Heart right ventricle (tissue), 16 donors: Measurements from ENCODE around the gene SYTL1. TPM values are rescaled to one million over a fixed set of nuclear protein-coding genes. Genes with fewer than 3 reads are reported as not detected.

Experiments
- ATAC-seq, 8 donors: fragments of 200-7000 bp; cut with Tn5 transposase; one replicate each; pipeline ENCODE4 v1.9.1; 2020; ENCODE audit warnings: mild to moderate bottlenecking in 8 of 8, moderate library complexity in 8 of 8, moderate number of reproducible peaks in 1 of 8
- DNase-seq, 2 donors: peaks; one replicate each; pipeline ENCODE4 v3.0.0-alpha.2; 2020
- H3K27ac ChIP-seq, 10 donors: fragments of 200-600 bp; sonication (generic) in 2 of 10; one replicate each; pipeline versions ENCODE4 v1.5.0 to v1.8.0; 2020 to 2022; ENCODE audit warnings: mild to moderate bottlenecking in 3 of 10
- H3K27me3 ChIP-seq, 7 donors: fragments of 200-600 bp; one replicate each; pipeline ENCODE4 v1.8.0; 2021 to 2022; ENCODE audit warnings: mild to moderate bottlenecking in 2 of 7
- H3K36me3 ChIP-seq, 9 donors: fragments of 200-600 bp; sonication (generic) in 1 of 9; one replicate each; pipeline versions ENCODE4 v1.5.0 to v1.8.0; 2020 to 2022; ENCODE audit warnings: mild to moderate bottlenecking in 2 of 9
- H3K4me1 ChIP-seq, 9 donors: fragments of 200-600 bp; sonication (generic) in 1 of 9; one replicate each; pipeline versions ENCODE4 v1.5.0 to v1.8.0; 2020 to 2022; ENCODE audit warnings: mild to moderate bottlenecking in 4 of 9
- H3K4me3 ChIP-seq, 10 donors: fragments of 200-600 bp; sonication (generic) in 2 of 10; one replicate each; pipeline versions ENCODE4 v1.5.0 to v1.8.0; 2020 to 2022; ENCODE audit warnings: mild to moderate bottlenecking in 7 of 10, moderate library complexity in 2 of 10
- H3K9me3 ChIP-seq, 11 donors: fragments of 200-600 bp in 10 of 11; sonication (generic) in 2 of 11; one replicate each; pipeline versions ENCODE4 v1.5.0 to v1.8.0; 2013 to 2022; ENCODE audit warnings: mild to moderate bottlenecking in 2 of 11, control low read depth in 1 of 11, moderate library complexity in 1 of 11
- WGBS, 2 donors: extraction: QIAGEN DNeasy Blood & Tissue Kit; methylation state at CpG; one replicate each; pipeline ENCODE4 v1.1.7; 2013; ENCODE audit warnings: inconsistent platforms in 1 of 2; 5-methylcytosine and 5-hydroxymethylcytosine counted together
- intact Hi-C, 10 donors: fragments of 100-400 bp; cut with DNase I; formaldehyde crosslinking; loops; one replicate each; pipeline versions ENCODE4 v1.11.1 to v1.14.2; 2022
- polyA plus RNA-seq, 2 donors: library from polyadenylated mRNA; stranded (reverse); fragments of 200-250 nt; gene quantifications; one replicate each; pipeline ENCODE4 v1.2.3, GENCODE V29; 2013
- total RNA-seq, 10 donors: library from RNA; stranded (reverse); fragmentation: NEBNext Ultra II Directional in 3 of 10; extraction: Animal tissue kit (Norgen Biotek cat#: 25700) in 3 of 10; gene quantifications; one replicate each; pipeline versions ENCODE4 v1.2.1 to v1.2.4, GENCODE V29; 2021 to 2023
- TF ChIP-seq, protein P1 (sequence below), 9 donors: fragments of 200-600 bp; sonication (generic) in 2 of 9; IDR thresholded peaks; one replicate each; pipeline versions ENCODE4 v1.5.0 to v1.8.0; 2021 to 2022; ENCODE audit warnings: antibody characterized with exemption in 9 of 9, mild to moderate bottlenecking in 5 of 9, moderate library complexity in 1 of 9
- donor health status: Arrhythmogenic right ventricular cardiomyopathy.
- donor health status: ischemic (EF 13 %, LVEDD 7.1; RV severe dilation, severe dysfunction).
- donor health status: healthy with polysubstance abuse.
- donor health status: DM: no; HTN: yes; CAD: no.
- donor health status: DM: no; HTN: no; CAD: no.
- donor health status: ischemic (EF 25% LVEDD 6.9; RV normal size, moderate dysfunction).
- donor health status: ischemic (EF 25% LVEDD 5.7; RV mildly dilated, moderate dysfunction).
- donor health status: healthy.
- donor health status: DM: yes; HTN: yes; CAD: no.
- donor health status: Ischemic cardiomyopathy.
- donor health status: ischemic (EF 35%, LVEDD 5.7; RV mildly dilated, moderate dysfunction).
- donor health status: nonischemic (EF 11% LVEDD 7.7; RV severe dilation, severe dysfunction).
- donor health status: DM: yes; HTN: yes; CAD: no.
- donor health status: PGD.
- donor health status: ischemic (EF 29% LVEDD 5.4; RV normal size, mild dysfunction).
- donor health status: nonischemic (EF 23%, LVEDD 6.1; RV moderate dilation, normal function).

Gene SYTL1
- total and polyA plus RNA-seq, 12 donors = 0.30 to 4.3 (median 0.68) TPM

DNA sequence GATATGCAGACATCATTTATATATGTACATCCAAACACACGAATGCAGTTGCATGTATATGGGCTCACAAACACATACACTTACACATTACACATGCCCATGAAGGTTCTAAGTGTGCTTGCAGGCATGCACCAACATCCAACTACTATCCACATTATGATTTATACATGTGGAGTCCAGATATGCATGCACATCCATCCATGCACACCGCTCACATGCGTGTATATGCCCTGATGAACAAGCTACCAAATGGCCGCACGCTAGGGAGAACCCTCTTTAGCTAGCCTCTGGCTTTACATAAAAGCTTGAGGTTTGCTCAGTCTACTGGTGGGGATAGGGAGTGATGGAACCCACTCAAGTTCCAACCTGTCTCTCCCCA is 59.1 kb downstream of the SYTL1 start:
- H3K27ac ChIP-seq = peak overlapping the region in 2 of 10 donors; percentile 90 to 91
- peaks cover 37 to 100% (median 84%) of the 10 kb centered on the region in 9 donors for H3K4me1 ChIP-seq
- no peak for DNase-seq
- TF ChIP-seq, protein P1, sequence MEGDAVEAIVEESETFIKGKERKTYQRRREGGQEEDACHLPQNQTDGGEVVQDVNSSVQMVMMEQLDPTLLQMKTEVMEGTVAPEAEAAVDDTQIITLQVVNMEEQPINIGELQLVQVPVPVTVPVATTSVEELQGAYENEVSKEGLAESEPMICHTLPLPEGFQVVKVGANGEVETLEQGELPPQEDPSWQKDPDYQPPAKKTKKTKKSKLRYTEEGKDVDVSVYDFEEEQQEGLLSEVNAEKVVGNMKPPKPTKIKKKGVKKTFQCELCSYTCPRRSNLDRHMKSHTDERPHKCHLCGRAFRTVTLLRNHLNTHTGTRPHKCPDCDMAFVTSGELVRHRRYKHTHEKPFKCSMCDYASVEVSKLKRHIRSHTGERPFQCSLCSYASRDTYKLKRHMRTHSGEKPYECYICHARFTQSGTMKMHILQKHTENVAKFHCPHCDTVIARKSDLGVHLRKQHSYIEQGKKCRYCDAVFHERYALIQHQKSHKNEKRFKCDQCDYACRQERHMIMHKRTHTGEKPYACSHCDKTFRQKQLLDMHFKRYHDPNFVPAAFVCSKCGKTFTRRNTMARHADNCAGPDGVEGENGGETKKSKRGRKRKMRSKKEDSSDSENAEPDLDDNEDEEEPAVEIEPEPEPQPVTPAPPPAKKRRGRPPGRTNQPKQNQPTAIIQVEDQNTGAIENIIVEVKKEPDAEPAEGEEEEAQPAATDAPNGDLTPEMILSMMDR (IDR thresholded peaks at IDR 0.05) = no peak
- H3K4me3 ChIP-seq = no peak overlapping the region
- peaks cover 0 to 8% (median 0%) of the 10 kb centered on the region in 9 donors for H3K36me3 ChIP-seq
- no peak for ATAC-seq
- H3K9me3 ChIP-seq = no peaks in the 10 kb centered on the region
- WGBS, 2 donors = 90 to 92% methylated on average over 5 of the region's 5 CpGs
- no peaks in the 10 kb centered on the region for H3K27me3 ChIP-seq
- intact Hi-C loops = loop anchor here in 8 of 10 donors (5.0 to 10.0 kb wide), 3 partner anchors 206 to 264 kb away; no protein-coding TSS in a partner anchor

DNA sequence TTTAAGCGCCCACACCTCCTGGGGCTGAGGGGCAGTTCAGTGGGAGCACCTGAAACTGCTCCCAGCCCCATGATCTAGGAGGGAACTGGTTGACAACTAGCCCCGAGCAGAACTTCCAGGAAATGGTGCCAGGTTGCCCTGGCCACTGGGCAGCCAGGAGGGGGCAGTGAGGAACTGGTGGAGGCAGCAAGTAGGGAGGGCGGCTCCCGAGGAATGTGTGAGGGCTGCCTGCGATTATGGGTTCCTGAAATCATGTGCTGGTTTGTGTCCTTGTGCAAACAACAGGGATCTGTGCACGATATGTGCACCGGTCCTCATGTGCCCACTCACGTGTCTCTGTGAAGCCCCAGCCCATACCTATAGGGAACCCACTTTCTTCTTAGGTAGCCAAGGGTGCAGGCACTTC is 60.5 kb downstream of the SYTL1 start:
- DNase-seq (peak; percentile 73 to 79), ATAC-seq (peak; percentile 24 to 53 (median 41))
- TF ChIP-seq, protein P1 (IDR thresholded peaks at IDR 0.05) = peak; percentile 25 to 68 (median 58)
- intact Hi-C loops = loop anchor here in 9 of 10 donors (2.0 to 10.0 kb wide), 4 partner anchors 202 to 262 kb away; partner anchors contain the start of gene AHDC1 (in 1 of the 9)
- Histone ChIP-seq H3K27ac (peak overlapping the region; percentile 68 to 91 (median 82)), H3K4me1 (peaks cover 41 to 100% (median 86%) of the 10 kb centered on the region in 9 donors), H3K36me3 (peaks cover 0 to 22% (median 9%) of the 10 kb centered on the region in 9 donors), H3K4me3 (no peak overlapping the region), H3K27me3 (no peaks in the 10 kb centered on the region), H3K9me3 (no peaks in the 10 kb centered on the region)
- 27 to 32% methylated on average over 8 of the region's 8 CpGs for WGBS, 2 donors

DNA sequence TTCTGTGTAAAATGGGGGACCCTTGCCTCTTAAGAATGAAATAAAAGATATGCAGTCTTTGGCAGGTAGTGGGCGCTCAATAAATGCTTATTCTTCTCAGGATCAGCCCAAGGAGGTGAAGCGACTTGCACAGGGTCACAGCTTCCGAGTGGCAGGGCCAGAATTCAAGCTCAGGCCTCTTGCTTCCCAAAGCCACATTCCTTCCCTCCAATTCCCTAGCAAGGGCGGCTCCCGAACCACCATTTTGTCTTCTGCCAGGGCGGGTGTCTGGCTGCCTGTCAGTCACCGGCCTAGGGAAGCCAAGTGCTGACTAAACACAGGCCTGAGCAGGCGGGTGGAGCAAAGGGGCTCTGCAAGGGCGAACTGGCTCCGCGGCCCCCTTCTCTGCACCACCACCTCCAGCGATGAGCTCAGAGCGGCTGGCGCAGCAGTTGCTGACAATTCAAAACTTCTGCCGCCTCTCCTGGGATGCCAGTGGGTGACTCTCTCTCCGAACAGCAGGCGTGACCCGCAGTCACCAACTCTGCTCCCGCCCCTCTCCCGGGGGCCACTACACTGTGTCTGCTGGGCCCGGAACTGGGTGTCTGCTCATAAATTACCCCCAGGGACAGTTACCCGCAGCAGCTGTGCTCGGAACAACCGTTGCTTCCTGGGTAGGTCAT is 61.4 kb downstream of the SYTL1 start:
- peak overlapping the region in 3 of 10 donors; percentile 5 to 28 (median 10) for H3K4me3 ChIP-seq
- intact Hi-C loops = loop anchor here in 9 of 10 donors (2.0 to 10.0 kb wide), 4 partner anchors 202 to 262 kb away; partner anchors contain the start of gene AHDC1 (in 1 of the 9)

More for the DNA sequence above, 61.4 kb downstream of the SYTL1 start:
- Histone ChIP-seq H3K4me1 (peaks cover 41 to 97% (median 85%) of the 10 kb centered on the region in 9 donors), H3K36me3 (peaks cover 0 to 30% (median 16%) of the 10 kb centered on the region in 9 donors), H3K27ac (peak overlapping the region; percentile 68 to 91 (median 82)), H3K27me3 (no peaks in the 10 kb centered on the region), H3K9me3 (no peaks in the 10 kb centered on the region)
- TF ChIP-seq, protein P1 (IDR thresholded peaks at IDR 0.05) = peak in 5 of 9 donors; percentile 5 to 34 (median 9)
- DNase-seq = peak; percentile 54 to 73
- WGBS, 2 donors = 35 to 39% methylated on average over 24 of the region's 24 CpGs
- ATAC-seq = peak; percentile 14 to 53 (median 47)

Other genes with a start within 250 kb of the SYTL1 start
- gene SLC9A1, start 186.9 kb upstream of the SYTL1 start, total RNA-seq = 10 to 100 TPM in 9 of 10 donors, 1 to 10 TPM in 1; 9.4 to 34.4 (median 22.1) TPM
- gene SLC9A1, start 186.9 kb upstream of the SYTL1 start, polyA plus RNA-seq = 10 to 100 TPM; 11.3 TPM
- 10 to 100 TPM; 56.1 to 74.3 (median 63.9) TPM for gene WDTC1, start 107.4 kb upstream of the SYTL1 start, total RNA-seq
- gene WDTC1, start 107.4 kb upstream of the SYTL1 start, polyA plus RNA-seq = 10 to 100 TPM; 14.4 to 26.4 TPM
- gene TMEM222, start 19.9 kb upstream of the SYTL1 start, total RNA-seq = 10 to 100 TPM; 24.1 to 32.8 (median 26.4) TPM
- 10 to 100 TPM; 32.2 to 47.2 TPM for gene TMEM222, start 19.9 kb upstream of the SYTL1 start, polyA plus RNA-seq
- gene MAP3K6, start 24.9 kb downstream of the SYTL1 start, total RNA-seq = 10 to 100 TPM; 18.6 to 71.1 (median 27.1) TPM
- 100 to 1,000 TPM in 1 of 2 donors, 10 to 100 TPM in 1; 58.5 to 179 TPM for gene MAP3K6, start 24.9 kb downstream of the SYTL1 start, polyA plus RNA-seq
- gene FCN3, start 32.8 kb downstream of the SYTL1 start, total RNA-seq = 100 to 1,000 TPM in 1 of 10 donors, 10 to 100 TPM in 3, 1 to 10 TPM in 6; 1.6 to 161 (median 4.2) TPM
- gene FCN3, start 32.8 kb downstream of the SYTL1 start, polyA plus RNA-seq = 100 to 1,000 TPM; 124 to 210 TPM
- not detected for gene CD164L2, start 41.3 kb downstream of the SYTL1 start, total RNA-seq
- gene CD164L2, start 41.3 kb downstream of the SYTL1 start, polyA plus RNA-seq = not detected
- 1 to 10 TPM in 2 of 10 donors, under 1 TPM in 7, not detected in 1; 0.27 to 2.0 (median 0.42) TPM for gene GPR3, start 50.6 kb downstream of the SYTL1 start, total RNA-seq
- gene GPR3, start 50.6 kb downstream of the SYTL1 start, polyA plus RNA-seq = 1 to 10 TPM in 1 of 2 donors, under 1 TPM in 1; 0.29 to 3.4 TPM
- 10 to 100 TPM; 41.2 to 75.4 (median 52.0) TPM for gene WASF2, start 148.1 kb downstream of the SYTL1 start, total RNA-seq
- 10 to 100 TPM; 19.6 to 24.8 TPM for gene WASF2, start 148.1 kb downstream of the SYTL1 start, polyA plus RNA-seq